Left ventricle myocardium superior (tissue), 1 donor: Measurements from ENCODE around the gene RAB9A. TPM values are rescaled to one million over a fixed set of nuclear protein-coding genes. Genes with fewer than 3 reads are reported as not detected.

Source experiments
- total RNA-seq: library from RNA; stranded (reverse); fragmentation: NEBNext Ultra II Directional; extraction: Animal tissue kit (Norgen Biotek cat#: 25700); gene quantifications from one replicate; pipeline ENCODE4 v1.2.1, GENCODE V29; 2021
- donor health status: DM: no; HTN: yes; CAD: no; lungs with severe emphysema.

RAB9A gene
- total RNA-seq, 1 donor from 2014 or later = 25.1 TPM

Other genes starting within 250 kb of the RAB9A start
- gene EGFL6, start 119.5 kb upstream of the RAB9A start, total RNA-seq = not detected
- 5.9 TPM for gene TCEANC, start 36.0 kb upstream of the RAB9A start, total RNA-seq
- gene TRAPPC2, start 45.5 kb downstream of the RAB9A start, total RNA-seq = 6.3 TPM
- 7.9 TPM for gene OFD1, start 45.6 kb downstream of the RAB9A start, total RNA-seq
- gene GPM6B, start 128.0 kb downstream of the RAB9A start, total RNA-seq = 4.7 TPM